Stimulated activated naive CD4-positive, alpha-beta T cell treated with Interleukin-2 at 50 U/mL for 16 hours (primary cell): ENCODE measurements around the gene P2RY10.
"Not testable (repeated sequence)": the region's sequence is repeated elsewhere in the genome, so short reads cannot be mapped to it uniquely, and the experiment has no call there.

ENCODE experiments used
- DNase-seq: peaks from one replicate; lab custom pipeline; 2025; lab: John Stamatoyannopoulos, UW

Gene P2RY10

GRCh38 chrX:78945186-78945912, at the start of gene P2RY10:
Gene P2RY10 (plus strand): TSS chrX:78945391. CDS start chrX:78960521, 15,130 bp downstream.
- peak; percentile 6 for DNase-seq

GRCh38 chrX:78922754-78923153, 22.4 kb upstream of the P2RY10 start:
- no peak for DNase-seq

GRCh38 chrX:78923198-78924015, 21.8 kb upstream of the P2RY10 start:
- DNase-seq = no peak

GRCh38 chrX:78931814-78932213, 13.4 kb upstream of the P2RY10 start:
- no peak for DNase-seq

GRCh38 chrX:78934866-78935265, 10.3 kb upstream of the P2RY10 start:
- DNase-seq = no peak

GRCh38 chrX:78944351-78944750, 840 bp upstream of the P2RY10 start:
- no peak for DNase-seq

GRCh38 chrX:78946178-78946931, 1.2 kb downstream of the P2RY10 start:
- no peak for DNase-seq

GRCh38 chrX:78950009-78950835, 5.0 kb downstream of the P2RY10 start:
- DNase-seq = no peak

- no peak for DNase-seq
Measured at GRCh38 chrX:78957049-78957767, 12.0 kb downstream of the P2RY10 start.

- no peak for DNase-seq
Measured at GRCh38 chrX:78957768-78958130, 12.6 kb downstream of the P2RY10 start.

GRCh38 chrX:78958419-78959116, 13.4 kb downstream of the P2RY10 start:
- no peak for DNase-seq

GRCh38 chrX:78960888-78961287, 15.7 kb downstream of the P2RY10 start:
- DNase-seq = no peak

GRCh38 chrX:78964598-78964997, 19.4 kb downstream of the P2RY10 start:
- DNase-seq = no peak

GRCh38 chrX:78979789-78980464, 34.7 kb downstream of the P2RY10 start:
- no peak for DNase-seq

GRCh38 chrX:78989349-78989748, 44.2 kb downstream of the P2RY10 start:
- no peak for DNase-seq

- no peak for DNase-seq
Measured at GRCh38 chrX:78997870-78998558, 52.8 kb downstream of the P2RY10 start.

GRCh38 chrX:79007540-79007939, 62.3 kb downstream of the P2RY10 start:
- DNase-seq = not testable (repeated sequence)
